Measurements from ENCODE around the gene ANGPTL3. TPM values are rescaled to one million over a fixed set of nuclear protein-coding genes. Genes with fewer than 3 reads are reported as not detected.
A peak's percentile ranks its signal among the peaks of the same experiment; 100 is the strongest.
"Not testable (repeated sequence)": the region's sequence is repeated elsewhere in the genome, so short reads cannot be mapped to it uniquely, and the experiment has no call there.

Gene ANGPTL3
- total and polyA plus RNA-seq, 2 of the 13 experiments (the other 11 are each of a cell fraction or from before 2014, with no cell fraction given): 0.40 to 0.51 TPM

DNA sequence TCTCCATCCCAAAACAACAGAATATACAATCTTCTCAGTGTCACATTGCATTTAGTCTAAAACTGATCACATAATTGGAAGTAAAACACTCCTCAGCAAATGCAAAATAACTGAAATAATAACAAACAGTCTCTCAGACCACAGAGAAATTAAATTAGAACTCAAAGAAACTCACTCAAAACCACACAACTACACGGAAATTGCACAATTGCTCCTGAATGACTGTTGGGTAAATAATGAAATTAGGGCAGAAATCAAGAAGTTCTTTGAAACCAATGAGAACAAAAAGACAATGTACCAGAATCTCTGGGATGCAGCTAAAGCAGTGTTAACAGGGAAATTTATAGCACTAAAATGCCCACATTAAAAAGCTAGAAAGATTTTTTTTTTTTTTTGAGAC lies 29.4 kb upstream of the ANGPTL3 start:
- H4K20me1 ChIP-seq (ENCODE audit: insufficient read depth, low read length); ATAC-seq; H3K27ac ChIP-seq (ENCODE audit: extremely low read length, insufficient read depth, low read length); H3K9ac ChIP-seq (ENCODE audit: insufficient read depth, low read depth, low read length); CTCF ChIA-PET (ENCODE audit: low intra/inter-chr PET ratio, low total read pairs); intact Hi-C loops (cut with micrococcal nuclease; ENCODE audit: unreplicated experiment); FAIRE-seq; H3K4me3 ChIP-seq (replicated peaks in 1 of 3; ENCODE audit: insufficient read depth in 1 of 3, low read depth in 2 of 3, low read length in 3 of 3); POLR2A ChIA-PET; H2AFZ ChIP-seq (ENCODE audit: low read length); BruUV-seq (replicated peaks); H3K27me3 ChIP-seq (ENCODE audit: control insufficient read depth in 1 of 2, insufficient read depth in 2 of 2, low read length in 2 of 2); H3K79me2 ChIP-seq (ENCODE audit: insufficient read depth, low read length); H3K9me3 ChIP-seq (ENCODE audit: low read length); H3K4me2 ChIP-seq (ENCODE audit: low read depth, low read length); H3K36me3 ChIP-seq (replicated peaks in 1 of 2; ENCODE audit: control insufficient read depth in 1 of 2, insufficient read depth in 2 of 2, low read length in 2 of 2); in situ Hi-C loops (cut with HindIII; ENCODE audit: extremely low pct_ligation_motif_present, low pct_unique_long_range_greater_than_20kb): not testable (repeated sequence)
- TF ChIP-seq ZFP90 (CRISPR knock-in tag; IDR thresholded peaks at IDR 0.05; ENCODE audit: borderline replicate concordance): peak; percentile 72; the same call in 1 of the 2 replicates
- TF ChIP-seq PPARG (CRISPR knock-in tag; conservative IDR thresholded peaks at IDR 0.05): 0 out of 2 replicates have a peak, but pooled peaks have one; percentile 26
- TF ChIP-seq CEBPG (CRISPR knock-in tag; IDR thresholded peaks at IDR 0.05): peak; percentile 65; the same call in 1 of the 2 replicates
- TF ChIP-seq CEBPB (IDR thresholded peaks at IDR 0.05; ENCODE audit: borderline replicate concordance, low read depth, low read length): 0 out of 2 replicates have a peak, but pooled peaks have one; percentile 10
- WGBS (ENCODE audit: low lambda C conversion rate): 38% methylated on average over 1 of the region's 1 CpG
- peaks cover 22% of the 10 kb centered on the region for H3K4me1 ChIP-seq (ENCODE audit: insufficient read depth, low read length)
- DNase-seq (ENCODE audit: low spot score): peak; percentile 6

DNA sequence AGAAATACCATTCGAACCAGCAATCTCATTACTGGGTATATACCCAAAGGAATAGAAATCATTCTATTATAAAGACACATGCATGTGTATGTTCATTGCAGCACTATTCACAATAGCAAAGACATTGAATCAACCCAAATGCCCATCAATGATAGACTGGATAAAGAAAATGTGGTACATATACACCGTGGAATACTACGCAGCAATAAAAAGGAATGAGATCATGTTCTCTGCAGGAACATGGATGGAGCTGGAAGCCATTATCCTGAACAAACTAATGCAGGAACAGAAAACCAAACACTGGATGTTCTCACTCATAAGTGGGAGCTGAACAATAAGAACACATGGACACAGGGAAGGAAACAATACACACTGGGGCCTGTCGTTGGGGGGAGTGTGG lies 25.8 kb upstream of the ANGPTL3 start:
- H3K9me3 ChIP-seq (ENCODE audit: low read length); H3K4me3 ChIP-seq (replicated peaks in 1 of 3; ENCODE audit: insufficient read depth in 1 of 3, low read depth in 2 of 3, low read length in 3 of 3); CTCF ChIA-PET (ENCODE audit: low intra/inter-chr PET ratio, low total read pairs); intact Hi-C loops (cut with micrococcal nuclease; ENCODE audit: unreplicated experiment); POLR2A ChIA-PET; H3K79me2 ChIP-seq (ENCODE audit: insufficient read depth, low read length); H4K20me1 ChIP-seq (ENCODE audit: insufficient read depth, low read length); H3K27me3 ChIP-seq (ENCODE audit: control insufficient read depth in 1 of 2, insufficient read depth in 2 of 2, low read length in 2 of 2); ATAC-seq; FAIRE-seq; in situ Hi-C loops (cut with HindIII; ENCODE audit: extremely low pct_ligation_motif_present, low pct_unique_long_range_greater_than_20kb); H3K27ac ChIP-seq (ENCODE audit: extremely low read length, insufficient read depth, low read length); DNase-seq (ENCODE audit: low spot score); H3K9ac ChIP-seq (ENCODE audit: insufficient read depth, low read depth, low read length); H2AFZ ChIP-seq (ENCODE audit: low read length); BruUV-seq (replicated peaks); H3K4me2 ChIP-seq (ENCODE audit: low read depth, low read length): not testable (repeated sequence)
- H3K36me3 ChIP-seq (replicated peaks in 1 of 2; ENCODE audit: control insufficient read depth in 1 of 2, insufficient read depth in 2 of 2, low read length in 2 of 2): peaks cover 5 to 18% of the 10 kb centered on the region in 2 experiments; a peak in 4 of 5 replicates
- 95% methylated on average over 4 of the region's 4 CpGs for WGBS (ENCODE audit: low lambda C conversion rate)
- H3K4me1 ChIP-seq (ENCODE audit: insufficient read depth, low read length): 0 out of 2 replicates have a peak, but pooled peaks cover 13% of the 10 kb centered on the region
